Islet of Langerhans (tissue), 1 donor: ENCODE data around the gene ATXN1.
A peak's percentile ranks its signal among the peaks of the same experiment; 100 is the strongest.

ENCODE experiments used
- FAIRE-seq: peaks from one replicate; lab custom pipeline; 2011; peaks lifted over from hg19 to GRCh38; lab: Jason Lieb, UNC

The ATXN1 gene

DNA sequence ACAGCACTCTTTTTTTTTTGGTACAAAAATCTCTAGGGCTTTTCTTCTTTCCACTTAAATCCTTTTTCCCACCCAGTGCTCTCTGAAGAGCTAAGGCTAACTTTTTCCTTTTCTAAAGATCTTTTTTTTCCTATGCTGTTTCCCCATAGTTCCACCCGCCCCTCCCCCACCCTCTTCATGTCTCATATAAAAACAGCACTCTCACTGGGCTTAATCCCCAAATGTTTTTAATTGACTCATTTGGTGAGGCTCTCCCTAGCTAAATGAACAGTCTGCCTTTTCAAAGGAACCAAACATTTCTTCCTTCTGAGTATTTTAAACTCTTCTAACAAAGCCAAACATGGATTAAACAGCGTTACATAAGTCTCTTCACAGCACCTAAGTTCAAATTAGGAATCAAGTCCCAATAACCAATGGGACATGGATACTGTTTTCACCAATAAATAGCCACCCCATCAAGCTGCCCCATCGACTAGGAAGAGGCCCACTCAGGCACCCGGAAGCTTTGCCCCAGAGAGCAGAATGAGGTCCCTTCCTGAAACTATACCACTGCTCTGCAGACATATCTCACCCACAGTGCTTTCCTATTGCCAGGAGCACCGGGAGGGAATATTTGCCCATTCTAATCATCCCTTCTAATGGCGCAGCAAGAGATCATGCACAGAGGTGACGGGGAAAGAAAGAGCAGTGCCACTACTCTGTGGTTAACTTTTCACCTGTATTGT is 63.7 kb downstream of the ATXN1 start:
- FAIRE-seq = no peak

DNA sequence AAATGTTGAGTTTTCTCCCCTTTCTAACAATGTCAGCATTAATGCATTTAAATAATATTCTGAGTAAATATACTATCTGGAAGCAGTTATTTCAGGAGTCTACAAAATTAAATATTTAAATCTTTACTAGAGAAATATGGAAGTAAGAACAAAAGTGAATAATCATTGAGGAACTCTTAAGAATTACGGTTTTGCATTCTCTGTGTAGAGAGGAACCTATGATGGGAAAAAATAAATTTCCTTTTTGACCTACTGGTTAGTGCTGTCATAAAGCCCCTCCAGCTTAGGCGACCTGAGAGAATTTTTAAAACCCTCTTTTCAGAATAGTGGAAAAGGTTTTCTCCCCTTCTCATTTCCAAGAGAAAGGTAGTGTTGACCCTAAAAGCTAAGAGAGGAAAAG is 64.8 kb downstream of the ATXN1 start:
- no peak for FAIRE-seq

DNA sequence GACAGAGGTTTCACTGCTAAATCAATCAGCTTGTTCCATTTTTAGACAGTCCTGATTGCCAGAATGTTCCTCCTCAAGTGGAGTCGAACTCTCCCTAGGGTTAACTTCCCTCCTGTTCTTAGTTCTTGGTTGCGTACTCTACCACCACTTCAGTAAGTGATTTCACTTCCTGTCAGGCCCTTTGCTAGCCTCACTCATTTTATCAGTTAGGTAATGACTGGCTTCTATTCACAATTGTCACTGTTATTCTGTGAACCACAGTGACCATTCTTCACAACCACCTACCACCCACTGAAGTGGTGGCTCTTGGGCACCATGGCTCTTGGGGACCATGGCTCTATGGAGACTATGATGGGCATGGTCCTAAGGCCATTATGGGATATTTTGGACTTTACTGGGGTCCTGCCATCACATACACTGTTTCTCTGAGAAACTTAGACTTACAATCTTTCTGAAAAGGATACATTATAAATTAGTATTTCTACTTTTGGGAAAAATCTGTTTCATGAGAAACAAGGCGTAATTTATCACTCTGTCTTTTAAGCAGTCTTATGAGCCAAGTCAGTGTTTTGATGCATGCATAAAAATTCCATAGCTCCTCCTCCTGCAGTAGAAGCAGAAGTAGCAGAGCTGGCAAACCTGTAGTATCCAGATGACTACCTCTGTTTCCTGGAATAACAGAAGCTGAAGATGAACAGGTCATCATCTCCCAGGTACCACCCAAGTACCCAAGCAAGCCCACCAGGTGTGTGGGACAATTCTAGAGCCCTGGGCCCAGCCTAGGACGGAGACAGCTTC is 66.3 kb downstream of the ATXN1 start:
- no peak for FAIRE-seq

DNA sequence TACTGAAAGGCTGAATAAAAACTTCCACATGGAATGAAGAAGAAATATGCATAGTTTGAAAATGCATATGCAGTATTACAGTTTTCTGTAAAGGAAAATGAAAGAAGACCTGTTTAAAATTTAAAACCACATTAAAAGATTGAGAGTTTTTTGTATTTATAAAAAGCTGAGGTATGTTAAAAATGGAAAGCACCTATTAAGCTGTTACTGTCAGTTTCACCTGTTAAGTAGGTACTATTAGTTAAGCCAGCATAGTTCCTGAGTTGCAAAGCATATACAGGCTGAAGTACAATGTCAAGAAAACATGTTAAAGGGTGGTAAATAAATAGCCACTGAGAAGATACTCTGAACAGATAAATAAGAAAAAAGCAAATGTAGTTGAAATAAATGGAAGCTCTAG is 69.9 kb downstream of the ATXN1 start:
- FAIRE-seq = no peak

DNA sequence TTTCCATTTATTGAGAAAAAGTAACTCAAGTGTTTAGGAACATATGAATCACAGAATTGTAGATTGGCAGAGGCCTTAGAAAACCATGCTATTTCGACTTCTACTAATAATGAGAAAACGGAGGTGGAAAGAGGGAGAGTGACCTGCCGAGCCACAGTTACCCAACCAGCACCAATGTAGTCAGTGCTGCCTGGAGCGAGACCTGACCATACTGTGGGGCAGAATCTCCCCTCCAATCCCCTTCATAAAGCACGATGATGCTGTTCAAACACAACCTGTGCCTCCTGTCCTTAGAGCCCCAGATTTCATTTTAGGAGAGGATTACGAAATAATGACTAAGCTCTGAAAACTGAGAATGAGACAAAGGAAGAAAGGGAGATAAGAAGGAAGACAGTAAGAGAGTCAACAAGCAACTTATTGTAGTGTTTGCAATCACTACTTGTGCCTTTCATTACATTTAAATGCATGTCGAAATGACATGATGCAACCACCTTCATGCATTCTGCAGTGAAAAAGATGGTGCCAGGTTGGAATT is 70.6 kb downstream of the ATXN1 start:
- FAIRE-seq = no peak

DNA sequence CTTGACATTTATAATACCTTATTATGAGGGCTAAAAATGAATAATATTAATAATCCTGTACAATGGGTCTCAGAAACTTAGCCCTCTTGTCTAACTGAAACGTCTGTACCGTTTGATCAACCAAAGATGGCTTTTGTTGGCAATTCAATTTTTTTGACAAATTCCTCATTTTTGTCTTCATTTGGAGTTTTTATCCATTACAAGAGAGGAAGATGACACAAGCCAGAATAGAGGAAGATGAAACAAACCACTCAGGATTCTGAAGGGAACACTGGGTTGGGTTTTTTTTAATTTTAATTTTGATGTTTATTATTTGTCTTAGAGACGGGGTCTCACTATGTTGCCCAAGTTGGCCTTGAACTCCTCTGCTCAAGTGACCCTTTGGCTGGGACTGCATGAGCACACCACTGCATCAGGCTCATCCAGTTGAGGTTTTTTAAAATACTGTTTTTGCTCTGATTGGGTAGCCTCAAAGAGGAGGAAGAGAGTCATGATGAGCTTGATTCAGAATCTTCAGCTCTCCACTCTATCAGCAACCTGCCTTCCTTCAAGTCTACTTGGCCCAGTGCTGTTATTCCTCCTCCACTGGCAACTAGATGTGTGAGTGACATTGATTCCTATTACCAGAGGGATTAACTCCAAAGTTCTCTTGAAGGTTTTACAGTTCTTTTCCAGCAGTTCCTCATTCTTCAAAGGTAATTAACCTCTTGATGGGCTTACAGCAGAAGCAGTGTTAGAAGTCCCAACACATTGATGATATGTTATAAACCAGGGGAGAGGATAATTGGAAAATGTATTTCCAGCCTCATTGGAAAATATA is 71.3 kb downstream of the ATXN1 start:
- no peak for FAIRE-seq

DNA sequence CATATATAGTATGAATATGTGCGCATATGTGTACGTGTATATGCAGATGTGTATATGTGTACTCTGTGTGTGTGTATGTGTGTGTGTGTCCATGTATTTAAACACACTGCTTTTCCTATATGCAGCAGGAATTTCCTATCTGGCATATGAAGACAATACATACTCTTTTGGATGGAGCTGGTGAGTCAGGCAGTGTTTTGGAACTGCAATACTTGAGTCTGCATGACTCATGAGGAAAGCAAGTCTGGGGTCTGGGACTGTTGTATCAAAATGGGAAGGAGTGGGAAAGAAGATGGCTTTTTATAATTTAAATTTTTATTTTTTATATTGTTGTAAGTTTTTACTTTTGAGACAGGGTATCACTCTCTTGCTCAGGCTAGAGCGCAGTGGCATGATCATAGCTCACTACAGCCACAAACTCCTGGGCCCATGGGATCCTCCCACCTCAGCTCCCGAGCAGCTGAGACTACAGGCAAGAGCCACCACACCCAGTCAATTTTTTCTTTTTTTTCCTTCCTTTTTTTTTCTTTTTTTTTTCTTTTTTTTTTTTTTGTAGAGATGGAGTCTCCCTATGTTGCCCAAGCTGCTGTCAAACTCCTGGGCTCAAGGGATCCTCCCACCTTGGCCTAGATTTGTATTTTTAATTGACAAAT is 72.2 kb downstream of the ATXN1 start:
- FAIRE-seq = no peak

DNA sequence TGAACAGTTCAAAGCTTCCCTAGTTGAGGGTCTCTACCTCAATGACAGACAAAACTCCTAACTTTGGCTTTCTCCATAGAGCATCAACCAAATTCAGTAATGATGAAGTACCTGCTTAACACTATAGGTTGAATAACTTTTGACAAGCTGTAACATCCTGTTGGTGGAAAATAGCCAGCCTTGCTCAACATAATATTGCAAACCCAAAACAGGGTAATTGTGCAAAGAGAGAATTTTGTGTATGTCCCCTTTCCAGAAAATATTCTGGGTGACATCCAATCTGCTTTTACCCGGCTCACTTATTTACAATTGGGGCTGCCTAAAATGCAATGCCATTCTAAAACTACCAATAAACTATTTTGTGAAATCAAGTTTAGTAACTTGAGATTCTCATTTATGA is 72.8 kb downstream of the ATXN1 start:
- FAIRE-seq = no peak

DNA sequence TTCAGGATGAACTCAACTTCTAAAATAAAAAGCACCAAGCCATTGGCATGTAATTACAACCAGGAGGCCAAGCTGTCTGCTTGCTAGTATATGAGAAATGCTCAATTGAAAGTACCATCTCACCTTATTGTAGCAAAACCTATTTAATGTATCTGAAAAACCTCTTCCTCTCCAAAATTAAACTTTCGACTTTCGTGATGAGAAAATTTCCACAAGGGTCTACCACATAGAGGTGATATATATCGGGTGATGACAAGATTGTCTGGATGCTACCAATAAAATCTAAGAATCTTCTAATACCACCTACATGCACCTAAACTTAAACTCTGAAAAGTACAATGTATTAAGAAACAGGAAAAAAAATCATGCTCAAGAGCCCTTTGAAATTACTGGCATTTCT is 74.2 kb downstream of the ATXN1 start:
- no peak for FAIRE-seq

DNA sequence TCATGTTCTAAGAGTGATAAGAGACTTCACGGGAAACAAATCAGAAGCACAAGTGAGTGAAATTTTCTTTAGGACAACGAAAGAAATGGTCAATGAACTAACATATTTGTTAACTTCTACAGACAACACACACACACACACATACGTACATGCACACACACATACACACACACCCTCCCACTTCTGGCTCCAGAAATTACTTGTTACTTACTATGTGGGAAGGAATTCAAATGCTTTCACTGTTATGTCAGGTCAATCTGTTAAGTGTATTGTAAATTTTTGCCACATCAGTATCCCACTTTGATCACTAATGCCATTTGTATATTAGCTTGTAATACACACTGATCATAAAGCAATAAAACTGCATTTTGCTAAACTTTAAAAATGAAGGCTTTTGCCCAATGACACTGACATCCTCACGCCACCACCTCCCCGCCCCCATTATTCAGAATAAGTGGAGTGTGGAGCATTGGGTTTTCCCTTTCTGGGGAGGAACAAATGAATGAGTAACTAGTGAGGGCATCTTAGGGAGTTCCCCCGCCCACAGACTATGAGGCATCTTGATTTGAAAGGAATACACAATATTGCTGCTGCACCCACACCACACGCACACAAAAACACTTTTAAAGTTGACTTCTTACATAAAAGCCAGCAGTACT is 76.2 kb downstream of the ATXN1 start:
- FAIRE-seq = no peak

DNA sequence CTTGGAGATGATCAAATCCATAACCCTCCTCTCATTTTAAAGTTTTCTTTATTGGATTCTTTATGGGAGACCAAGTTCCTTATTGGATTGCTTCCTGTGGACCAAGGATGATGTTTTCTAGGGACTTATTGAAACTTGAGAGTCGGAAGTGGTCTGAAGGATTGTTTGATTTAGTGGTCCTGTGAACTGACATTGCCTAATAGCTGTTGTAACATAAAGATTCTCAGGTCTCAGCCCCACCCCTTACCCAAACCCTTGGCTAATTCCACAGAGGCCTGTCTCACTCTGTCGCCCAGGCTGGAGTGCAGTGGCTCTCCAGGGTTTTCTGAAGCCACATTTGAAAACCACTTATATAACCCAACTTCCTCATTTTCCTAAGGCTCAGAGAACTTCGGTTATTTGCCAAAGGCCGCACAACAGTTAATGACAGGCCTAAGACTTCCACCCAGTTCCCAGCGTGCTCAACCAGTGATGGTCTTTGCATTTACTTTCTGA is 77.0 kb downstream of the ATXN1 start:
- no peak for FAIRE-seq

DNA sequence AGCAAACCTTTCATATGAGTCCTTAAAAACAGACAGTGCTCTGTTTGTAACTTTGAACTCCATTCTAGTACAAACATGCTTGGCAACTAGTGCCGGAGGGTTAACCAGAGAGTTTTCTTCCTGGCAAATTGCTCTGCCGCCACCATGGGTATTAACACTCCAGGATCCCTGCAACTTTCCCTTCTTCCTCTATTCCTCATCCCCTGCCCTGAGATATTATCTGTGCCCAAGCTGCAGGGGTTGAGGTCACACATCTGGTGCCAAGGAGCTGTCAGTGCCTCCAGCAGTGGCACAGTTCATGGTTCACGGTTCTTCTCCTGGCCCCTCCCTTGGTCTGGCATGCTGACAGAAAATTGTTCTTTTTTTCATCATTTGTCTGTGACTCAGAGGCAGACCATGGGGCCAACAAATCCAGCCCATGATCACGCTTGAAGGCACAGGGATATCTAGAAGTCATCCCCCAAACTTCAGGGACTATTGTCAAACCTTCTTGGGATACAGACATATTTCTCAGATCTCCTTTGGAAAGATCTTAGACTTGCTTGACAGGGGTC is 77.5 kb downstream of the ATXN1 start:
- FAIRE-seq = no peak

DNA sequence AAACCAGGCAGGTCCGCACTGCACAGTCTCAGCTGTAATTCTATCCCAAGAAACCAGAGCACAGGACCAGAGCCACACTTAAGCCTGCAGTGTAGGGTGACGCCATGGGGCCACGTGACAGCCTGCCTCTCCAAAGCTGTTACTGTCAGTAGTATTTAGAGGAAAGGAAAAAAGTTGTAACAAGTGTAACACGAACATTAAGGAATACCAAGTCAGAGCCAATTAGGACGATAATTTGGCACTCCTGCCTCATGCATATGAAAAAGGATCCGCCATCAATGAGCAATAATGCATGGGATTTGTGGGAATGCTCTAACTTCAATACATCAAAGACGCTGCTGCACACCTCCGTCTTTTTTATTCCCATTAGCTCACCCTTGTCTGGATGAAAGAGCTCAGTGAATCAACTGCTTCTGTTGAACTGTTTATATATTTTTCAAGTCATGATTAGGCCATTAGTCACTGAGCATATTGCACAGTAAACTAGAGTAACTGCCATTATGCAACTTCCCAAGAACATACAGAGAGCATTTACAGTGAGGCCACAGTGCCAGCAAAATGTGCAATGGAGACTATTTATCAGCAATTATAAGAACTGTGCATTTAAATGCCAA is 79.9 kb downstream of the ATXN1 start:
- FAIRE-seq = no peak

DNA sequence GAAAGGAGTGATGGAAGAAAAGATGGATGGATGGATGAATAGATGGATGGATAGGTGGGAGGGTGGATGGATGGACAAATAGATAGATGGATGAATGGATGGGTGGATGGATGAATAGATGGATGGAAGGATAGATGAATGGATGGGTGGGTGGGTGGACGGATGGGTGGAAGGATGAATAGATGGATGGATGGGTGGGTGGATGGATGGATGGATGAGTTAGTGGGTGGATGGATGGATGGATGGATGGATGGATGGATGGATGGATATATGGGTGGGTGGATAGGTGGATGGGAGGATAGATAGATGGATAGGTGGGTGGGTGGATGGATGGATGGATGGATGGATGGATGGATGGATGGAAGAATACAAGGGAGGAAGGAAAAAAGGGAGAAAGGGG is 82.2 kb downstream of the ATXN1 start:
- no peak for FAIRE-seq

DNA sequence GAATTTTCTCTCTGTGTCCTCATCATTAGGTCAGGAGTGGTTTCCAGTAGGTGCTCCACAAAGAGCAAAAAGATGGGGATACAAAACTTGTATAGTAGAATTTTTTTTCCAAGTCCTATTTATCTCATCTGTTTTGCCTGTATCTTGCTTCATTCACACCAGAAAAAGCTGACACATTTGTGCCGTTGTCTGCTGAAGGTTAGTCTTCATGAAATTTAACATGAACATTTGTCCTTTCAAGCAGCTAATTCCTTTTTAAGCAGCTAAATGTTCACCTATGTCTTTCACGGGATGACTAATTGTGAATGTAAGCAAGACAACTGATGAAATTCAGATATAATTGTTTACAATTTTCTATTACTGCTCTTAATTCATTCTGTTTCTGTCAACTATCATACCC is 83.8 kb downstream of the ATXN1 start:
- peak; percentile 86 for FAIRE-seq

DNA sequence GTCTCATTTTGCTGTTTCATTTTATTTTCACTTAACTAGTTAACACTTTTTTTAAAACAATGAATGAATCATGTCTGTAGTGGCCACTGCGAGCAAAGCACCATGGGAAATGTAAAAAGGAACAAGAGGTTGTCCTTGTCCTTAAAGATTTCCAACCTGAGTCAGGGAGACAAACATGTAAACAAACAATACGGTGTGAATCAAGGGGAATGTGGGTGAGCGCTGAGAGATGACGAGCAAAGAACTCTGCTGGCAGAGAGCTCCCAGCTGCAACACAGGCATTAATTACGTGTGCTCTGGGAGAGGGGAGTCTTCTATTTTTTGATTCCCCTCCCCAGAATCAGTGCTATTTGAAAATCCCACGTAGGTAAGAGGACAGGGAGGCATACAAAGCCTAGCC is 84.3 kb downstream of the ATXN1 start:
- no peak for FAIRE-seq

DNA sequence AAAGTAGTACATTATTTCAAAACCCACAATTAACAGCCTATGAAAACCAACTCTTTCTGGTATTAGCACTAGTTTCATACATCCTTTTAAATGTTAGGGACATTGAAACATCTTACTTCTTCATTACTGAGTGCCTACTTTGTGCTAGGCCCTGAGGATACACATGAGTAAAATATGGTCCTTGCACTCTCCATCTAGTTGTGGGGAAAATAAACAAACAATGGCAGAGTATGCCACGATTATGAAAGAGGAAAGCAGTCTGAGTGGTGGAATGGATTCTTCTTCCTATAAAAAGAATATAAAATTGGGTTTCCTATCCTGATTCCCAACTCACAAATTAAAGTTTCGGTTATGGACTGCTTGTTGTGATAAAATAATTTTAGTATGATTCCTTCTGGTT is 84.9 kb downstream of the ATXN1 start:
- no peak for FAIRE-seq

DNA sequence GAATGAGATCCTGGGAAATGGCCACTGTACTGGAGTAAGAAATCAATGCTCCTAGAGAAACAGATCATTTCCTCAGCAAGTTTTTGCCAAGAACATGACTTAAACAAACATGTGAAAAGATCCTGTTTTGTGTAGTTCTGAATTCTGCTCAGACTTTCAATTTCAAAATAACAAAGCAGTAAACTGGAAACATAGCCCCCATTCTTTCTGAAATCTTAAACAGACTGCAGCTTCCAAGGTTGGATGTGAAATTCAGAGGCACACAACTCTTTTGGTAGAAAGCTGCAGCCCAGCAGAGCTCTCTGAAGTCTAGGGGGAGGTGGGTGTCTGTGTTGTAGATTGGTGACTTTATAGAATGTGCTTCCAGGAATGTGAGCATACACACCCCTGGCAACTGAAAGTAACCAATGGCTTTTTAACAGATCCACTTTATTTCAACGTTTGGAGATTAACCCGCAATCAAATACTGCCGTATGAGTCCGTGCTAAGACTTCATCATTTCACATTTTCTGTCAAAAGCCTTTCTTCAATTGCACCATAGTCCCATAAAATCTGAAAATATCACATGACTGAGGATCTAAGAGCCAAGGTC is 86.4 kb downstream of the ATXN1 start:
- FAIRE-seq = no peak

DNA sequence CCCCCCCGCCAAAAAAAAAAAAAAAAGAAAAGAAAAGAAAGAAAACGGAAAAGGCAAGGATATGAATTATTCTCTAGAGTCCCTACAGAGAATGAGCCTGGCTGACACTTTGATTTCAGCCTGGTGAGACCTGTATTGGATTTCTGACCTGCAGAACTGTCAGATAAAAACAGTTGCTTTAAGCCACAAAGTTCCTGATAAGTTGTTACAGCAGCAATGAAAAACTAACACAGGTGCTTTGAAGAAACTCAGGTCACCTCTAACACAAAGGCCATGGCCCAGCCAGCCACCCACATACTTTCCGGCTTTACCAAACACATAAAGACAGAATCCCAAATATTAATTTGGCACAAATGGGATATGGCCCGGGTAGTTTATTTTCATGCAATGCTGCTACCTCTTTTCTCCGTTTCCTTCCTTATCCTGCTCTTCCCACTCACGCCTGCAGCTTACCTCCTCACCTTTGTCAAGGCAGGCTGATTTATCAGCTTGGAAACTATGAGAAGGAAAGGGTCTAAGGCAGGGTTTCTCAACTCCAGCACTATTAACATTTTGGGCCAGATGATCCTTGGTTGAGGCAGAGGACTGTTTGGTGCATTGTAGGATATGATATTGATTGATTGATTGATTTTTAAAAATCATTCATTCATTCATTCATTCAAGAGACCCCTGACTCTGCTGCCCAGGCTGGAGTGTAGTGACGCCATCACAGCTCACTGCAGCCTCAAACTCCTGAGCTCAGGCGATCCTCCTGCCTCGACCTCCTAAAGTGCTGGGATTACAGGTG is 88.1 kb downstream of the ATXN1 start:
- no peak for FAIRE-seq
